Transverse colon (tissue), 4 donors: Measurements from ENCODE around the gene SLC37A1. TPM values are rescaled to one million over a fixed set of nuclear protein-coding genes. Genes with fewer than 3 reads are reported as not detected.

Experiments
- DNase-seq: peaks from one replicate; pipeline ENCODE4 v3.0.0-alpha.2; 2019
- H3K27ac ChIP-seq, 4 donors: fragments of 200-600 bp; sonication (generic); 2 replicates each; pipeline ENCODE4 v1.5.1; 2016 to 2018; ENCODE audit warnings: inconsistent platforms in 4 of 4
- H3K27me3 ChIP-seq: fragments of 200-600 bp; sonication (generic); 2 replicates; pipeline ENCODE4 v1.5.1; 2017; ENCODE audit warnings: inconsistent platforms
- H3K36me3 ChIP-seq, 4 donors: fragments of 200-600 bp; sonication (generic); 2 replicates each; pipeline ENCODE4 v1.5.1; 2017 to 2019; ENCODE audit warnings: inconsistent platforms in 4 of 4
- H3K4me1 ChIP-seq, 4 donors: fragments of 200-600 bp; sonication (generic); 2 replicates each; pipeline ENCODE4 v1.5.1; 2017 to 2020; ENCODE audit warnings: inconsistent platforms in 4 of 4
- H3K4me3 ChIP-seq, 4 donors: fragments of 200-600 bp; sonication (generic); 1 replicate in 1 of 4; 2 replicates in 3 of 4; pipeline versions ENCODE4 v1.5.1 to v1.6.1; 2017 to 2019; ENCODE audit warnings: inconsistent platforms in 4 of 4
- H3K9me3 ChIP-seq, 2 donors: fragments of 200-600 bp; sonication (generic); 2 replicates each; pipeline ENCODE4 v1.5.1; 2017 to 2019; ENCODE audit warnings: inconsistent platforms in 2 of 2
- EP300 ChIP-seq: sonication (generic); formaldehyde crosslinking; IDR thresholded peaks from one replicate; pipeline ENCODE4 v1.6.1; 2017; ENCODE audit warnings: antibody characterized with exemption, low read depth
- POLR2A ChIP-seq: fragments of 450-650 bp; IDR thresholded peaks from one replicate; pipeline ENCODE4 v1.6.1; 2016; ENCODE audit warnings: antibody characterized with exemption, mild to moderate bottlenecking, moderate library complexity
- POLR2AphosphoS5 ChIP-seq, 3 donors: sonication (generic); formaldehyde crosslinking; IDR thresholded peaks; one replicate each; pipeline ENCODE4 v1.6.1; 2016; ENCODE audit warnings: antibody characterized with exemption in 3 of 3
- WGBS, 2 donors: methylation state at CpG; one replicate each; pipeline ENCODE4 v1.1.5; 2018; ENCODE audit warnings: low coverage in 1 of 2; 5-methylcytosine and 5-hydroxymethylcytosine counted together
- in situ Hi-C, 4 donors: fragments of 200-750 bp; cut with MboI; loops; one replicate each; pipeline versions ENCODE4 v1.15.0 to v1.15.1; 2017; ENCODE audit warnings: low sequenced_read_pairs in 3 of 4, low pct_ligation_motif_present in 1 of 4, low pct_unique_long_range_greater_than_20kb in 1 of 4
- intact Hi-C: fragments of 100-400 bp; cut with DNase I; formaldehyde crosslinking; loops from one replicate; pipeline ENCODE4 v1.15.1; 2023; ENCODE audit warnings: low total_unique reads
- total RNA-seq, 4 donors: library from RNA; depleted of rRNA; stranded (reverse); fragments of >200 nt; gene quantifications; one replicate each; pipeline ENCODE4 v1.1.0, GENCODE V29; 2016
- TF ChIP-seq, protein P1 (sequence below), 5 experiments: fragments of 200-600 bp in 3 of 5; fragments of 450-650 bp in 2 of 5; sonication (generic) in 3 of 5; IDR thresholded peaks; 1 replicate in 2 of 5; 2 replicates in 3 of 5; pipeline ENCODE4 v1.5.1; 2016 to 2017; ENCODE audit warnings: antibody characterized with exemption in 5 of 5, inconsistent platforms in 3 of 5, mild to moderate bottlenecking in 2 of 5, moderate library complexity in 1 of 5

SLC37A1 gene
- total RNA-seq, 4 donors from 2014 or later, result 80.8 to 139 (median 117) TPM

DNA sequence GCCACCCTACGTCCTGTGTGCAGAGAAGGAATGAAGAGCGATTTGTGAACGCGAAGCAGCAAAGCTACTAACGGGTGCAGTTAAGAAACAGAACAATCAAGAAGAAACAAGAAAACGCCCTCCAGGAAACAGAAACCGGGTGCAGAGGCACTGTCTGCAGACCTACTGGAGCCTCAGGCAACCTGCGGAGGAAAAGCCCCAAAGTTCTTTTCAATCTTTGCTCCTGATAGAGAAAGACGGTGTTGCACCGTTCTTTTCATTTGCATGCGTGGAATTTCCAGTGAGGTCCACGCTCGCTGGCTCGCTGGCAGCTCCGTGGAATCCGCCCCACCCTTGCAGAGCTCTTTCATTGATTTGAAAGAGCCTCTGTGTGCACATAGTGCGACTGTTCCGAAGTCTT lies 102.8 kb downstream of the SLC37A1 start:
- in situ Hi-C loops, result no loop called here
- intact Hi-C loops, result no loop called here
- peak overlapping the region in 3 of 4 donors; percentile 4 to 35 (median 14) for H3K4me3 ChIP-seq

DNA sequence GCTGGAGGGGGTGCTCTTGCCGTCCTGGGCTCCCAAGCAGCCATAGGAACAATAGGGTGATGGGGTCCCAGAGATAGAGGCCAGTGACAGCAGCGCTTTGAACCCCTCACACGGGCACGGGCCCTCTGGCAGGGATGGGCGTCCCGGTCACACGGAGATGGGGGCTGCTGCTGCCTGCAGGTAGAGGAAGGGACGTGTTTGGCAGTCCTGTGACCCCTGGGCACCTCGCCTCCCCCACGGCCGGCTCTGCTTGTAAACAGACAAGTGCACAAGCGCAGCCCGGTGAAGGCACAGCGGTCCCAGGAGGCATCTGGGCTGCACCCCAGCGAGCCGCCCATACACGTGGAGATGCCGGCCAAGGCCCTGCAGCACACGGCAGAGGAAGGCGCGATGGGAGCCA lies 103.3 kb downstream of the SLC37A1 start:
- TF ChIP-seq POLR2AphosphoS5 (IDR thresholded peaks at IDR 0.05) (no peak), EP300 (no peak), POLR2A (no peak)
- TF ChIP-seq, protein P1, sequence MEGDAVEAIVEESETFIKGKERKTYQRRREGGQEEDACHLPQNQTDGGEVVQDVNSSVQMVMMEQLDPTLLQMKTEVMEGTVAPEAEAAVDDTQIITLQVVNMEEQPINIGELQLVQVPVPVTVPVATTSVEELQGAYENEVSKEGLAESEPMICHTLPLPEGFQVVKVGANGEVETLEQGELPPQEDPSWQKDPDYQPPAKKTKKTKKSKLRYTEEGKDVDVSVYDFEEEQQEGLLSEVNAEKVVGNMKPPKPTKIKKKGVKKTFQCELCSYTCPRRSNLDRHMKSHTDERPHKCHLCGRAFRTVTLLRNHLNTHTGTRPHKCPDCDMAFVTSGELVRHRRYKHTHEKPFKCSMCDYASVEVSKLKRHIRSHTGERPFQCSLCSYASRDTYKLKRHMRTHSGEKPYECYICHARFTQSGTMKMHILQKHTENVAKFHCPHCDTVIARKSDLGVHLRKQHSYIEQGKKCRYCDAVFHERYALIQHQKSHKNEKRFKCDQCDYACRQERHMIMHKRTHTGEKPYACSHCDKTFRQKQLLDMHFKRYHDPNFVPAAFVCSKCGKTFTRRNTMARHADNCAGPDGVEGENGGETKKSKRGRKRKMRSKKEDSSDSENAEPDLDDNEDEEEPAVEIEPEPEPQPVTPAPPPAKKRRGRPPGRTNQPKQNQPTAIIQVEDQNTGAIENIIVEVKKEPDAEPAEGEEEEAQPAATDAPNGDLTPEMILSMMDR (IDR thresholded peaks at IDR 0.05), result no peak
- H3K27me3 ChIP-seq, result peaks cover 32% of the 10 kb centered on the region

More for the DNA sequence above, 102.8 kb downstream of the SLC37A1 start:
- Histone ChIP-seq H3K4me1 (peaks cover 0 to 8% (median 6%) of the 10 kb centered on the region in 4 donors), H3K9me3 (peaks cover 0 to 3% of the 10 kb centered on the region in 2 donors), H3K27me3 (peaks cover 32% of the 10 kb centered on the region), H3K27ac (no peak overlapping the region), H3K36me3 (no peaks in the 10 kb centered on the region)
- no peak for DNase-seq
- TF ChIP-seq, protein P1 (IDR thresholded peaks at IDR 0.05), result no peak
- TF ChIP-seq POLR2AphosphoS5 (IDR thresholded peaks at IDR 0.05) (no peak), EP300 (no peak), POLR2A (no peak)
- 0 to 9% methylated on average over 1 to 18 of the region's 18 CpGs for WGBS, 2 donors

DNA sequence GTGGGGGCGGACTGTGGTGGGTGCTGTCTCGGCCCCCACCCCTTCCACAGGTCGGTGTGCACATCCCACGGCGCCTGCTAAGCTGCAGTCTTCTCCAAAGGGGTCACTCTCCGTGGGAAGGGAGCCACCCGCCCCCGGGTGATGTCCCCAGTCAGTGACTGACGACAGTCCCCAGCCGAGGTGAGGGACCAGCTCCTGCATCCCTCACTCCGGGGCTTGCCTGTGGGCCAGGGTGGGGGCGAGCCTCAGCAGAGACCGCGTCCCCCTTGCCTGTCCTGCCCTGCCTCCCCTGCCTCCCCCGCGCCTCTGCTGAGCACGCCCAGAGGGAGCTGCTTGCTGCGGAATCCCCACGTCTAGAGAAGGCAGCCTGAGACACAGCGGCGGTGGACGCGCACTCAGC lies 103.8 kb downstream of the SLC37A1 start:
- DNase-seq, result no peak
- no peaks in the 10 kb centered on the region for H3K36me3 ChIP-seq
- H3K4me1 ChIP-seq, result peaks cover 0 to 8% (median 6%) of the 10 kb centered on the region in 4 donors
- no peaks in the 10 kb centered on the region for H3K9me3 ChIP-seq
- 80 to 82% methylated on average over 2 to 20 of the region's 23 CpGs for WGBS, 2 donors
- H3K4me3 ChIP-seq, result no peak overlapping the region
- H3K27me3 ChIP-seq, result peaks cover 32% of the 10 kb centered on the region
- in situ Hi-C loops (no loop called here), intact Hi-C loops (no loop called here)
- no peak overlapping the region for H3K27ac ChIP-seq
- TF ChIP-seq EP300, result no peak
- no peak for TF ChIP-seq POLR2AphosphoS5 (IDR thresholded peaks at IDR 0.05)
- TF ChIP-seq POLR2A, result no peak
- TF ChIP-seq, protein P1 (IDR thresholded peaks at IDR 0.05), result no peak

More for the DNA sequence above, 103.3 kb downstream of the SLC37A1 start:
- H3K9me3 ChIP-seq, result peaks cover 0 to 3% of the 10 kb centered on the region in 2 donors
- no peak overlapping the region for H3K27ac ChIP-seq
- intact Hi-C loops (no loop called here), in situ Hi-C loops (no loop called here)
- no peak for DNase-seq
- H3K36me3 ChIP-seq, result no peaks in the 10 kb centered on the region
- peaks cover 0 to 8% (median 6%) of the 10 kb centered on the region in 4 donors for H3K4me1 ChIP-seq
- WGBS, 2 donors, result 77% methylated on average over 9 of the region's 21 CpGs; no CpG with 5 or more reads in 1 of the 2 donors
- no peak overlapping the region for H3K4me3 ChIP-seq

DNA sequence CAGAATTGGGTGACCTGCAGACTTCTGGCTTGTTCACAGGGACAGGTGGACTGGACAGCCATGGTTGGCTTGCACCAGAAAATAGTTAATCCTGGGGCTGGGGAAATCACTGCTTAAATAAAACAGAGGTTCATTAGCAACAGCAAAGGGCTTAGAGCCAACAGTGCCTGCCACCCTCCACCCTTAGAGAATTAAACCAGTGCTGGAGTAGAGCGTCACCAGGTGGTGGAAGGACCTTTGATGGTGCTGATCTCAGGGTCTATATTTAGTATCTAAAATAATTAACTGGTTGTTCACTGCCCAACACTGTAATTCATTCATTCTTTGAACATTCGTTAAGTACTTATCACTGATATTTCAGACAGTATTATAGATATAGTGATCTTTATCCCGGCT lies 105.1 kb downstream of the SLC37A1 start:
- Histone ChIP-seq H3K27me3 (peaks cover 32% of the 10 kb centered on the region), H3K4me1 (peaks cover 0 to 8% (median 6%) of the 10 kb centered on the region in 4 donors), H3K27ac (no peak overlapping the region), H3K9me3 (no peaks in the 10 kb centered on the region), H3K36me3 (no peaks in the 10 kb centered on the region), H3K4me3 (no peak overlapping the region)
- no peak for DNase-seq
- 78 to 79% methylated on average over 2 to 3 of the region's 3 CpGs for WGBS, 2 donors
- in situ Hi-C loops (no loop called here), intact Hi-C loops (no loop called here)
- TF ChIP-seq POLR2A, result no peak
- TF ChIP-seq POLR2AphosphoS5 (IDR thresholded peaks at IDR 0.05), result no peak
- TF ChIP-seq, protein P1 (IDR thresholded peaks at IDR 0.05), result no peak
- TF ChIP-seq EP300, result no peak
